HG03469 (cell line): ENCODE data around the gene PITPNM3.
"Not testable (repeated sequence)": the region's sequence is repeated elsewhere in the genome, so short reads cannot be mapped to it uniquely, and the experiment has no call there.

Source experiments
- ATAC-seq: cut with Tn5 transposase; IDR thresholded peaks from one replicate; pipeline ENCODE4 v1.9.1; 2021; ENCODE audit warnings: mild to moderate bottlenecking, moderate library complexity, moderate number of reproducible peaks; ENCODE audit not compliant: unreplicated experiment

PITPNM3 gene

GRCh38 chr17:6575596-6575988, 19.2 kb upstream of the PITPNM3 start:
- ATAC-seq, result no peak

- ATAC-seq, result no peak
Measured at GRCh38 chr17:6574687-6575595, 18.6 kb upstream of the PITPNM3 start.

GRCh38 chr17:6573982-6574686, 17.8 kb upstream of the PITPNM3 start:
- ATAC-seq, result no peak

GRCh38 chr17:6573495-6573894, 17.1 kb upstream of the PITPNM3 start:
- ATAC-seq, result not testable (repeated sequence)

- ATAC-seq, result no peak
Measured at GRCh38 chr17:6572972-6573370, 16.6 kb upstream of the PITPNM3 start.

GRCh38 chr17:6571452-6571781, 15.1 kb upstream of the PITPNM3 start:
- ATAC-seq, result no peak

- no peak for ATAC-seq
Measured at GRCh38 chr17:6570731-6571451, 14.5 kb upstream of the PITPNM3 start.

- ATAC-seq, result no peak
Measured at GRCh38 chr17:6569370-6570285, 13.3 kb upstream of the PITPNM3 start.

GRCh38 chr17:6568184-6568758, 11.9 kb upstream of the PITPNM3 start:
- ATAC-seq, result no peak

- no peak for ATAC-seq
Measured at GRCh38 chr17:6567528-6568183, 11.3 kb upstream of the PITPNM3 start.

- no peak for ATAC-seq
Measured at GRCh38 chr17:6561446-6561845, 5.1 kb upstream of the PITPNM3 start.

GRCh38 chr17:6560496-6560895, 4.1 kb upstream of the PITPNM3 start:
- no peak for ATAC-seq

- no peak for ATAC-seq
Measured at GRCh38 chr17:6559753-6560215, 3.4 kb upstream of the PITPNM3 start.

GRCh38 chr17:6558932-6559752, 2.8 kb upstream of the PITPNM3 start:
- no peak for ATAC-seq

GRCh38 chr17:6558276-6558675, 1.9 kb upstream of the PITPNM3 start:
- no peak for ATAC-seq

GRCh38 chr17:6557040-6557438, 684 bp upstream of the PITPNM3 start:
- no peak for ATAC-seq

GRCh38 chr17:6555331-6556120, 829 bp downstream of the PITPNM3 start:
- ATAC-seq, result no peak

GRCh38 chr17:6554871-6555330, 1.5 kb downstream of the PITPNM3 start:
- no peak for ATAC-seq
